ENCODE data around the gene MIS18A. TPM values are rescaled to one million over a fixed set of nuclear protein-coding genes. Genes with fewer than 3 reads are reported as not detected.

The MIS18A gene, protein sequence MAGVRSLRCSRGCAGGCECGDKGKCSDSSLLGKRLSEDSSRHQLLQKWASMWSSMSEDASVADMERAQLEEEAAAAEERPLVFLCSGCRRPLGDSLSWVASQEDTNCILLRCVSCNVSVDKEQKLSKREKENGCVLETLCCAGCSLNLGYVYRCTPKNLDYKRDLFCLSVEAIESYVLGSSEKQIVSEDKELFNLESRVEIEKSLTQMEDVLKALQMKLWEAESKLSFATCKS
- total RNA-seq (2014; rRNA removed; shearing (Covaris generic)), result 39.7 and 41.6 TPM in 2 replicates

DNA sequence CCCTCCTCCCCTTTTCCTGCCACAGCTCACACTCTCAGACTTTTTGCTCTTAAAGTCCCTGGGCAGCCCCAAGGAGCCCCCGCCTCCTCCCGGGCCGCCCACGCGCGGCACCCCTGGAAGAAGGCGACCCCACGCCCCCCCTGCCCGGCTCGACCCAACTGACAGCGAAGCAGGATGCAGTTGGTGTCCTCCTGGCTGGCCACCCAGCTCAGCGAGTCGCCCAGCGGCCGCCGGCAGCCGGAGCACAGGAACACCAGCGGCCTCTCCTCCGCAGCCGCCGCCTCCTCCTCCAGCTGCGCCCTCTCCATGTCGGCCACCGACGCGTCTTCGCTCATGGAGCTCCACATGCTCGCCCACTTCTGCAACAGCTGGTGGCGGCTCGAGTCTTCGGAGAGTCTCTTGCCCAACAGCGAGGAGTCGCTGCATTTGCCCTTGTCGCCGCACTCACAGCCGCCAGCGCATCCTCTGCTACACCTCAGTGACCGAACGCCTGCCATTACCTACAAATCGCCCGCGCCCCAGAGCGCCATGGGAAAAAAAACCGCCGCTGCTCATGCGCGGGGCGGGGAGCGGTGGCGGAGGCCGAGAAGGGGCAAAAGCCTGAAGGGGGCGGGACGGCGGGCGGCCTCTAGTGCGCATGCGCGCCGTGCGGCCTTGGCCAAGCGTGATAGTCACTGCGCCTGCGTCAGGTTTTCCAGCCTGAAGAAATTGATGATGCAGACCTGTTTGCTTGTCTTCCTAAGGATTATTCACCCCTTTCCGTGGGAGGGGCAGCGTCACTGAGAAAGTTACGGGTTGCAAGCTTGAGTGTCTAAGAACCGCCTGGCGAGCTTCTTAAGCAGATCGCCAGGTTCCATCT lies at the start of gene MIS18A:
Gene MIS18A (minus strand): TSS at position 532 of the 859 bp plus-strand sequence. CDS start 35 bp downstream, at position 497.
- Histone ChIP-seq H3K4me1 (replicated peaks) (peaks cover 10% of the 10 kb centered on the region), H3K27ac (peak within 1 kb of the TSS; percentile 14; the same call in 1 of the 2 replicates), H3K27me3 (replicated peaks) (no peaks in the 10 kb centered on the region), H3K36me3 (peaks cover 14% of the 10 kb centered on the region), H3K4me3 (peak within 1 kb of the TSS; percentile 86), H3K9me3 (replicated peaks) (no peaks in the 10 kb centered on the region; the same call in 1 of the 2 replicates)
- peak; percentile 95 for DNase-seq (ENCODE audit: low read depth in 1 of 2, low spot score in 2 of 2)

GRCh38 chr21:32328595-32328994 lies 49.7 kb upstream of the MIS18A start:
- peaks cover 67% of the 10 kb centered on the region for H3K36me3 ChIP-seq
- no peak overlapping the region for H3K4me3 ChIP-seq
- H3K27ac ChIP-seq, result no peak overlapping the region
- no peaks in the 10 kb centered on the region for H3K4me1 ChIP-seq (replicated peaks)
- H3K27me3 ChIP-seq (replicated peaks), result no peaks in the 10 kb centered on the region
- DNase-seq (ENCODE audit: low read depth in 1 of 2, low spot score in 2 of 2), result no peak
- no peaks in the 10 kb centered on the region for H3K9me3 ChIP-seq (replicated peaks)

GRCh38 chr21:32325706-32326105 lies 46.9 kb upstream of the MIS18A start:
- Histone ChIP-seq H3K4me3 (no peak overlapping the region), H3K27ac (no peak overlapping the region), H3K4me1 (replicated peaks) (no peaks in the 10 kb centered on the region), H3K9me3 (replicated peaks) (no peaks in the 10 kb centered on the region), H3K27me3 (replicated peaks) (no peaks in the 10 kb centered on the region), H3K36me3 (peaks cover 79% of the 10 kb centered on the region)
- no peak for DNase-seq (ENCODE audit: low read depth in 1 of 2, low spot score in 2 of 2)

GRCh38 chr21:32322676-32323075 lies 43.8 kb upstream of the MIS18A start:
- Histone ChIP-seq H3K4me3 (no peak overlapping the region), H3K27me3 (replicated peaks) (no peaks in the 10 kb centered on the region), H3K36me3 (peaks cover 96% of the 10 kb centered on the region), H3K27ac (no peak overlapping the region), H3K4me1 (replicated peaks) (no peaks in the 10 kb centered on the region), H3K9me3 (replicated peaks) (no peaks in the 10 kb centered on the region)
- DNase-seq (ENCODE audit: low read depth in 1 of 2, low spot score in 2 of 2), result no peak

GRCh38 chr21:32322103-32322502 lies 43.3 kb upstream of the MIS18A start:
- Histone ChIP-seq H3K9me3 (replicated peaks) (no peaks in the 10 kb centered on the region), H3K27ac (no peak overlapping the region), H3K4me1 (replicated peaks) (no peaks in the 10 kb centered on the region), H3K36me3 (peaks cover 98% of the 10 kb centered on the region), H3K4me3 (no peak overlapping the region), H3K27me3 (replicated peaks) (no peaks in the 10 kb centered on the region)
- no peak for DNase-seq (ENCODE audit: low read depth in 1 of 2, low spot score in 2 of 2)

DNA sequence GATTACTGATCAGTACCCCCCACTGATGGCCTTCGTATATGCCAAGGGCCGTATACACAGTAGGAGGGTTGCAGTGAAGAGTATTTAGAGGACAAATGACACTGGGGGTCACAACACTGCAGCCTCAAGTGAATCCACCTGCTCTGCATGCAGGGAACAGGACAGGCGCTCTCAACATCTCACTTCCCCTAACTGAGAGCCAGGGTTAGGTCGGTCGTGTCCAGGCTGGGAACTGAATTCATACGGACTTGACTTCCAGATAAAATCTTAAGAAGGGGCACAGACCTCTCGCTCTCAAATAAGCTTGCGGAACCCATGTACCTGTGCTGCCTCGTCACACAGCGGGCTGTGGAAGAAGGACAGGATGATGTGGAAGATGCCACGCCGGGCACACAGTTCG lies 42.6 kb upstream of the MIS18A start:
- Histone ChIP-seq H3K27me3 (replicated peaks) (no peaks in the 10 kb centered on the region), H3K9me3 (replicated peaks) (no peaks in the 10 kb centered on the region), H3K4me1 (replicated peaks) (no peaks in the 10 kb centered on the region), H3K27ac (no peak overlapping the region), H3K4me3 (no peak overlapping the region), H3K36me3 (peaks cover 100% of the 10 kb centered on the region)
- no peak for DNase-seq (ENCODE audit: low read depth in 1 of 2, low spot score in 2 of 2)

DNA sequence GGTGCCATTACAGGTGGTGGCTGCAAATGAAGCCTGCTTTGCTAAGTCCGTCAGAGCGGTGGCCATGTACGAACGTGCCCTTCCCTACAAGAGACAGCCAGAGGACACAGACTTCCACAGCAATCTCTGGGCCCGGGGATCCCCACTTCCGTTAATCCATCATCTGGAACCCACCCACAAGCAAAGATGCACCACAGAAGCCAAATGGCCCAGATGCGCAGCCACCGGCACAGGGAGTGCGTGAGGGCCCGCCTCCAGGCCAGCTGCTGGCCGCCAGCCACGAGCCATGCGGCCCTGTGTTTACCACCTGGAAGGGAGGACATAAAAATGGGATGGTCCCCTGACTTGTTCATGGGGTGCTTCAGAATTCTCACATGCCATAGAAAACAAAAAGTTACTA lies 41.9 kb upstream of the MIS18A start:
- Histone ChIP-seq H3K27me3 (replicated peaks) (no peaks in the 10 kb centered on the region), H3K9me3 (replicated peaks) (no peaks in the 10 kb centered on the region), H3K4me1 (replicated peaks) (no peaks in the 10 kb centered on the region), H3K27ac (no peak overlapping the region), H3K36me3 (peaks cover 100% of the 10 kb centered on the region), H3K4me3 (no peak overlapping the region)
- no peak for DNase-seq (ENCODE audit: low read depth in 1 of 2, low spot score in 2 of 2)

DNA sequence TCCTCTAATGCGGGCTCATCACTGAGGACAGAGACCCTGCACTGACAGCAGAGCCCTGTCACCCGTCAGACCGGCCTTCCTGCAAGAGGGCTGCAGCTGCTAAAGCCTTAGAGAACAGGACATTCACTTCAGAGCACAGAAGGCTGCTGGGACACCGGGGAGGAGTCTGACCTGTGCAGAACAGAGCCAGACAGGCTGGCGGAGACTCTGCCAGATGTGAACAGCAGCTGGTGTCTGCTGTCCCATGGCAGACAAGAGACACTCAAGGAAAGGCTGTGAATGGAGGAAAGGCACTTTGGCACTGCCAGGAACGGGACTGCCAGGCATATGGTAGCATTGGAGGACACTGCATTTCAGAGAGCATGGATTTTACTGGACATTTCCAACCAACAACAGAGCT lies 41.2 kb upstream of the MIS18A start:
- DNase-seq (ENCODE audit: low read depth in 1 of 2, low spot score in 2 of 2), result no peak
- Histone ChIP-seq H3K27me3 (replicated peaks) (no peaks in the 10 kb centered on the region), H3K4me3 (no peak overlapping the region), H3K36me3 (peaks cover 93% of the 10 kb centered on the region), H3K4me1 (replicated peaks) (no peaks in the 10 kb centered on the region), H3K27ac (no peak overlapping the region), H3K9me3 (replicated peaks) (no peaks in the 10 kb centered on the region)

- peaks cover 85% of the 10 kb centered on the region for H3K36me3 ChIP-seq
- no peaks in the 10 kb centered on the region for H3K9me3 ChIP-seq (replicated peaks)
- no peaks in the 10 kb centered on the region for H3K4me1 ChIP-seq (replicated peaks)
- DNase-seq (ENCODE audit: low read depth in 1 of 2, low spot score in 2 of 2), result no peak
- H3K4me3 ChIP-seq, result no peak overlapping the region
- no peak overlapping the region for H3K27ac ChIP-seq
- H3K27me3 ChIP-seq (replicated peaks), result no peaks in the 10 kb centered on the region
These were observed 40.2 kb upstream of the MIS18A start for GRCh38 chr21:32319012-32319411.

DNA sequence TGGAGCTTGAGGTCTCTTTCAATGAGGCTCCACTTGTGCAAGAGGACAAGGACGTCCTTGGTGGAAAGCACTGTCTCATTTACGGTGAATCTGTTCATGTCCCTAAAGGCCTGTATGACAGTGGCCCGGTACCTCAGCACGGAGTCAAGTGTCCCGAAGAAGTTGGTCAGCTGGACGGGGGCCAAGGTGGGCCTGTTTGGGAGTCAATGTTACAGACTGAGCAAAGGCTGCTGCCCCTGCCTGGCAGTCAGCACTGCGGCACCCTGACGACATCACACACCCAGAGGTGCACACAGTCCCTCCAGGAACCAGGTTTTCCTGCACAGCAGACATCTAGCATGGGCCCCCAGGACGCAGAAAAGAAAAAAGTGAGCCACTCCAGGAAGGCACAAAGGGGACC lies 38.9 kb upstream of the MIS18A start:
- H3K9me3 ChIP-seq (replicated peaks), result no peaks in the 10 kb centered on the region
- H3K4me3 ChIP-seq, result no peak overlapping the region
- H3K27ac ChIP-seq, result no peak overlapping the region
- no peaks in the 10 kb centered on the region for H3K27me3 ChIP-seq (replicated peaks)
- DNase-seq (ENCODE audit: low read depth in 1 of 2, low spot score in 2 of 2), result no peak
- H3K36me3 ChIP-seq, result peaks cover 85% of the 10 kb centered on the region
- H3K4me1 ChIP-seq (replicated peaks), result no peaks in the 10 kb centered on the region

DNA sequence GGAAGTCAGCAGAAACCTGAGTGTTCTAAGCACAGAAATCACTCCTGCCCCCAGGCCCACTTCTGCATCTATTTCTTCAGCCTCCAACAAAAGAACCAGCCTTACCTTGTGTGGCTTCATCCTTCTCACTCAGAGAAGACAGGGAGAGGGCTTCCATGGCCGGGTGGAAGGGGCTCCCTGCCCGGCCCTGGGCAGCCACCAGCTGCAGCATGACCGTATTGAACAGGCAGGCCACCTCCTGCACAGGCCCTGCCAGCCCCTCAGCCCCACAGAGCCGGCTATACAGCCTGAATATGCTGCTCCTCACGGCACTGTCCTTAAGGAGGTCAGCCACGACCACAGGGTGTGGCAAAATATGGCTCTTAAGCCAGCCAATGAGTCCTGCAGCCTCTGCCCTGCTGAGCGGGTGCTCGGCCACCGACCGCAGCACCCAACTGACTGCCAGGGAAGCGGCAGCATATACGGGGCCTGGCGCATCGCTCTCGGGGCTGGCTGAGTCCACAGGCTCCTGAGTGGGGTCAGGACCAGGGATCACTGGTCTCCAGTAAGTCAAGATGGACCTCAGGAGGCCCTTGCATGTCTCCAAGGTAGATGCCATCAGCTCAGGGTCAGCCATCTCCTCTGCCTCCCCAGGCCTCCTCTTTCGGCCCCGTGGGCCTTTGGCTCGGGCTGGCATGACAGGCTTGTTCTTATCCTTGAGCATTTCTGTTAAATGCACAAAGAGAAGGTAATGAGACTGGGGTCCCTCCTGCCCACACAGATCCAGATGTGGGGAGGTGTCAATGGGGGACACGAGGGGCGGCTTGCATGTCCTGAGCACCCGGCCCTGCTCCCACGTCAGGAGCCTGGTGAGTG lies 37.7 kb upstream of the MIS18A start:
- H3K27ac ChIP-seq, result no peak overlapping the region
- no peaks in the 10 kb centered on the region for H3K9me3 ChIP-seq (replicated peaks)
- no peaks in the 10 kb centered on the region for H3K27me3 ChIP-seq (replicated peaks)
- peaks cover 84% of the 10 kb centered on the region for H3K36me3 ChIP-seq
- no peaks in the 10 kb centered on the region for H3K4me1 ChIP-seq (replicated peaks)
- no peak overlapping the region for H3K4me3 ChIP-seq
- no peak for DNase-seq (ENCODE audit: low read depth in 1 of 2, low spot score in 2 of 2)

- H3K27me3 ChIP-seq (replicated peaks), result no peaks in the 10 kb centered on the region
- H3K27ac ChIP-seq, result no peak overlapping the region
- no peak for DNase-seq (ENCODE audit: low read depth in 1 of 2, low spot score in 2 of 2)
- H3K36me3 ChIP-seq, result peaks cover 75% of the 10 kb centered on the region
- H3K4me1 ChIP-seq (replicated peaks), result no peaks in the 10 kb centered on the region
- H3K4me3 ChIP-seq, result no peak overlapping the region
- H3K9me3 ChIP-seq (replicated peaks), result no peaks in the 10 kb centered on the region
These were observed 36.8 kb upstream of the MIS18A start for GRCh38 chr21:32315511-32316281.

DNA sequence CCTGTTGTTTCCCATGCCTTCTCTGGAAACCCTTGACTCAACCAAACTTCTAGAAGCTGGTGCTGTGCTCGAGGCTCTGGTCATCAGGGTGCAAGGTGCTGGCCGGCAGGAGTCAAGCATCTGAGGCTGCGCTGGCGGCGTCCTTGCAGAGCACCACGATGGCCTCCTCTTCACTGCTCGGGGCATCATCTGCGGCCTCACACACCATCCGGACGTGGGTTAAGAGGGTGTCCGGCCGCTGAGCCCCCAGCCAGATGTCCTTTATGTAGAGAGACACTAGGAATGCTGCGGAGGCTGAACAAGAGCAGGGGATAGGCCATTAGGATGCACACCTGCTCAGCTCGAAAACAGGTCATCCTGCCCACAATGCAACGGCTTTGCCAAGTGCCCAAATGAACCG lies 36.0 kb upstream of the MIS18A start:
- Histone ChIP-seq H3K4me1 (replicated peaks) (no peaks in the 10 kb centered on the region), H3K27ac (no peak overlapping the region), H3K4me3 (no peak overlapping the region), H3K36me3 (peaks cover 66% of the 10 kb centered on the region), H3K27me3 (replicated peaks) (no peaks in the 10 kb centered on the region), H3K9me3 (replicated peaks) (no peaks in the 10 kb centered on the region)
- no peak for DNase-seq (ENCODE audit: low read depth in 1 of 2, low spot score in 2 of 2)
